GM11168 (cell line): ENCODE data around the gene PHLDB1.
"Not testable (repeated sequence)": the region's sequence is repeated elsewhere in the genome, so short reads cannot be mapped to it uniquely, and the experiment has no call there.

Source experiments
- in situ Hi-C: fragments of 300-500 bp; cut with MboI; formaldehyde crosslinking; loops from one replicate; pipeline ENCODE4 v1.12.0; 2022; ENCODE audit warnings: low sequenced_read_pairs; ENCODE audit not compliant: unreplicated experiment

PHLDB1 gene

GRCh38 chr11:118677977-118678376 is 70.6 kb downstream of the PHLDB1 start:
- in situ Hi-C loops = no loop called here

- in situ Hi-C loops = not testable (repeated sequence)
Observed at GRCh38 chr11:118678908-118679307, 71.5 kb downstream of the PHLDB1 start.

GRCh38 chr11:118679483-118679882 is 72.1 kb downstream of the PHLDB1 start, which contains the start of gene TREH:
Gene TREH, minus strand, starts transcription at chr11:118679650. Its CDS starts 23 bp downstream, at chr11:118679627.
- in situ Hi-C loops = no loop called here

- in situ Hi-C loops = no loop called here
Observed at GRCh38 chr11:118682372-118682771, 75.0 kb downstream of the PHLDB1 start.

- in situ Hi-C loops = not testable (repeated sequence)
Observed at GRCh38 chr11:118682939-118683338, 75.5 kb downstream of the PHLDB1 start.

- in situ Hi-C loops = no loop called here
Observed at GRCh38 chr11:118684187-118684586, 76.8 kb downstream of the PHLDB1 start.

- in situ Hi-C loops = no loop called here
Observed at GRCh38 chr11:118687906-118688305, 80.5 kb downstream of the PHLDB1 start.

GRCh38 chr11:118688339-118688738 is 80.9 kb downstream of the PHLDB1 start:
- in situ Hi-C loops = not testable (repeated sequence)

GRCh38 chr11:118688851-118689502 is 81.6 kb downstream of the PHLDB1 start:
- in situ Hi-C loops = no loop called here

GRCh38 chr11:118689503-118689851 is 82.1 kb downstream of the PHLDB1 start:
- in situ Hi-C loops = no loop called here

- in situ Hi-C loops = loop anchor here (10.0 kb wide), 1 partner anchor 265 kb away; the partner anchor contains the start of gene UPK2
Observed at GRCh38 chr11:118689852-118690552, 82.6 kb downstream of the PHLDB1 start.

GRCh38 chr11:118690553-118691304 is 83.3 kb downstream of the PHLDB1 start:
- in situ Hi-C loops = loop anchor here (10.0 kb wide), 1 partner anchor 264 kb away; the partner anchor contains the start of gene UPK2

GRCh38 chr11:118691926-118692830 is 84.8 kb downstream of the PHLDB1 start:
- in situ Hi-C loops = loop anchor here (10.0 kb wide), 1 partner anchor 263 kb away; the partner anchor contains the start of gene UPK2

GRCh38 chr11:118694185-118694584 is 86.8 kb downstream of the PHLDB1 start:
- in situ Hi-C loops = loop anchor here (10.0 kb wide), 1 partner anchor 261 kb away; the partner anchor contains the start of gene UPK2

GRCh38 chr11:118694771-118695170 is 87.4 kb downstream of the PHLDB1 start:
- in situ Hi-C loops = loop anchor here (10.0 kb wide), 1 partner anchor 260 kb away; the partner anchor contains the start of gene UPK2

GRCh38 chr11:118696673-118697226 is 89.3 kb downstream of the PHLDB1 start:
- in situ Hi-C loops = loop anchor here (10.0 kb wide), 1 partner anchor 258 kb away; the partner anchor contains the start of gene UPK2

GRCh38 chr11:118697346-118697745 is 89.9 kb downstream of the PHLDB1 start:
- in situ Hi-C loops = loop anchor here (10.0 kb wide), 1 partner anchor 257 kb away; the partner anchor contains the start of gene UPK2

GRCh38 chr11:118699506-118700220 is 92.2 kb downstream of the PHLDB1 start:
- in situ Hi-C loops = loop anchor here (10.0 kb wide), 1 partner anchor 255 kb away; the partner anchor contains the start of gene UPK2
